HepG2 (cell line): ENCODE data around the gene RNF17. TPM values are rescaled to one million over a fixed set of nuclear protein-coding genes. Genes with fewer than 3 reads are reported as not detected.

Source experiments
- ATAC-seq: fragments of 200-7000 bp; cut with Tn5 transposase; 3 replicates; pipeline ENCODE4 v1.9.1; 2020; ENCODE audit warnings: mild to moderate bottlenecking, moderate library complexity
- BruUV-seq: library from RNA; stranded (reverse); fragments of 400-500 nt; replicated peaks from 2 replicates; lab custom pipeline; 2021; lab: Mats Ljungman, UMichigan
- CTCF ChIA-PET: fragments of 300-600 bp; formaldehyde crosslinking; extraction: SDS; loops from one replicate; lab custom pipeline; 2021; ENCODE audit warnings: low total read pairs, inconsistent platforms, low intra/inter-chr PET ratio; lab: Yijun Ruan, JAX
- POLR2A ChIA-PET: fragments of 350-600 bp; sonication (Branson Sonifier 250); formaldehyde crosslinking; loops from one replicate; lab custom pipeline; 2020; ENCODE audit warnings: antibody characterized with exemption, inconsistent platforms; lab: Yijun Ruan, JAX
- DNase-seq: peaks from one replicate; pipeline ENCODE4 v3.0.0-alpha.2; 2015; ENCODE audit warnings: low spot score
- FAIRE-seq: peaks from 3 replicates; lab custom pipeline; 2011; peaks lifted over from hg19 to GRCh38; lab: Jason Lieb, UNC
- H2AFZ ChIP-seq: one replicate; pipeline ENCODE4 v1.6.1; 2011; ENCODE audit warnings: low read length, inconsistent platforms
- H3K27ac ChIP-seq: fragments of 300-600 bp; 3 replicates; pipeline ENCODE4 v1.8.0; 2011; ENCODE audit warnings: mixed run types, mild to moderate bottlenecking, mixed read lengths, low read length, inconsistent platforms; ENCODE audit not compliant: insufficient read depth; ENCODE audit errors: extremely low read length
- H3K27me3 ChIP-seq, 2 experiments: fragments of 200-600 bp in 1 of 2; 2 replicates in 1 of 2; 3 replicates in 1 of 2; pipeline versions ENCODE4 v1.6.0 to v1.8.0; 2011; ENCODE audit warnings: low read length in 2 of 2, mild to moderate bottlenecking in 2 of 2, moderate library complexity in 2 of 2, inconsistent platforms in 1 of 2; ENCODE audit not compliant: insufficient read depth in 2 of 2, control insufficient read depth in 1 of 2
- H3K36me3 ChIP-seq, 2 experiments: fragments of 200-600 bp in 1 of 2; replicated peaks in 1 of 2; 2 replicates in 1 of 2; 3 replicates in 1 of 2; pipeline versions ENCODE4 v1.5.1 to v1.8.0; 2011; ENCODE audit warnings: low read length in 2 of 2, inconsistent platforms in 1 of 2; ENCODE audit not compliant: insufficient read depth in 2 of 2, control insufficient read depth in 1 of 2
- H3K4me1 ChIP-seq: 2 replicates; pipeline ENCODE4 v1.5.1; 2012; ENCODE audit warnings: low read length, inconsistent platforms; ENCODE audit not compliant: insufficient read depth
- H3K4me2 ChIP-seq: 2 replicates; pipeline ENCODE4 v1.6.0; 2011; ENCODE audit warnings: low read depth, low read length, inconsistent platforms
- H3K4me3 ChIP-seq, 3 experiments: fragments of 200-600 bp in 1 of 3; sonication (generic), shearing (Covaris generic) in 1 of 3; replicated peaks in 1 of 3; 2 replicates each; pipeline ENCODE4 v1.5.1; 2011 to 2016; ENCODE audit warnings: low read length in 3 of 3, inconsistent platforms in 2 of 3, low read depth in 2 of 3, mild to moderate bottlenecking in 2 of 3, control low read depth in 1 of 3, mixed read lengths in 1 of 3; ENCODE audit not compliant: insufficient read depth in 1 of 3
- H3K79me2 ChIP-seq: one replicate; pipeline ENCODE4 v1.6.1; 2011; ENCODE audit warnings: low read length, inconsistent platforms; ENCODE audit not compliant: insufficient read depth
- H3K9ac ChIP-seq: 2 replicates; pipeline ENCODE4 v1.6.0; 2011; ENCODE audit warnings: mild to moderate bottlenecking, low read depth, low read length, inconsistent platforms; ENCODE audit not compliant: insufficient read depth
- H3K9me3 ChIP-seq: 2 replicates; pipeline ENCODE4 v1.5.1; 2012; ENCODE audit warnings: mild to moderate bottlenecking, low read length
- H4K20me1 ChIP-seq: 2 replicates; pipeline ENCODE4 v1.6.0; 2011; ENCODE audit warnings: inconsistent platforms, mild to moderate bottlenecking, low read length, moderate library complexity; ENCODE audit not compliant: insufficient read depth
- AGO1 ChIP-seq: fragments of 200-400 bp; formaldehyde crosslinking; IDR thresholded peaks from 2 replicates; pipeline ENCODE4 v1.6.1; 2017; ENCODE audit warnings: mild to moderate bottlenecking, low read depth, low read length, moderate library complexity; ENCODE audit not compliant: poor library complexity, severe bottlenecking
- GFI1 ChIP-seq: sonication (generic); formaldehyde crosslinking; IDR thresholded peaks from 2 replicates; pipeline ENCODE4 v1.5.0; 2020; ENCODE audit warnings: missing genetic modification reagents, mild to moderate bottlenecking, borderline replicate concordance
- HNRNPK ChIP-seq: fragments of 200-400 bp; formaldehyde crosslinking; IDR thresholded peaks from 2 replicates; pipeline ENCODE4 v1.6.1; 2018; ENCODE audit warnings: low read length, low read depth, moderate library complexity, mild to moderate bottlenecking; ENCODE audit not compliant: poor library complexity, severe bottlenecking
- JDP2 ChIP-seq: sonication (generic); formaldehyde crosslinking; IDR thresholded peaks from 2 replicates; pipeline ENCODE4 v1.8.1; 2022; ENCODE audit warnings: missing genetic modification reagents, borderline replicate concordance
- KDM1A ChIP-seq: IDR thresholded peaks from 2 replicates; pipeline ENCODE4 v1.6.1; 2016; ENCODE audit warnings: missing compliant biosample characterization
- KDM5B ChIP-seq: sonication (generic); formaldehyde crosslinking; IDR thresholded peaks from 2 replicates; pipeline ENCODE4 v1.4.0; 2020; ENCODE audit warnings: missing genetic modification reagents, mild to moderate bottlenecking, borderline replicate concordance
- NCOR1 ChIP-seq: fragments of 200-600 bp; sonication (generic); IDR thresholded peaks from 2 replicates; pipeline ENCODE4 v1.7.0; 2017; ENCODE audit warnings: antibody characterized with exemption, low read length, borderline replicate concordance
- RBM22 ChIP-seq: fragments of 200-400 bp; formaldehyde crosslinking; optimal IDR thresholded peaks from 2 replicates; pipeline ENCODE3; 2017; ENCODE audit warnings: mild to moderate bottlenecking, low read length, moderate library complexity
- ZBTB21 ChIP-seq: sonication (generic); formaldehyde crosslinking; IDR thresholded peaks from 2 replicates; pipeline ENCODE4 v1.4.0; 2020; ENCODE audit warnings: missing genetic modification reagents
- ZC3H13 ChIP-seq: sonication (generic); formaldehyde crosslinking; IDR thresholded peaks from 2 replicates; pipeline ENCODE4 v1.8.1; 2023; ENCODE audit warnings: mild to moderate bottlenecking, missing genetic modification reagents, moderate library complexity
- ZNF703 ChIP-seq: sonication (generic); formaldehyde crosslinking; IDR thresholded peaks from 2 replicates; pipeline ENCODE4 v1.5.1; 2020; ENCODE audit warnings: missing genetic modification reagents, mild to moderate bottlenecking, moderate library complexity, borderline replicate concordance
- ZNF790 ChIP-seq: sonication (generic); formaldehyde crosslinking; IDR thresholded peaks from 2 replicates; pipeline ENCODE4 v1.8.0; 2022; ENCODE audit warnings: missing genetic modification reagents, mild to moderate bottlenecking, borderline replicate concordance
- WGBS: methylation state at CpG from one replicate; pipeline ENCODE4 v1.1.6; 2017; ENCODE audit warnings: low lambda C conversion rate; 5-methylcytosine and 5-hydroxymethylcytosine counted together
- in situ Hi-C: cut with HindIII; loops from 2 replicates; pipeline ENCODE4 v1.10.0; 2017; ENCODE audit warnings: low pct_unique_long_range_greater_than_20kb; ENCODE audit not compliant: extremely low pct_ligation_motif_present
- intact Hi-C: fragments of 100-400 bp; cut with micrococcal nuclease; formaldehyde crosslinking; loops from one replicate; pipeline ENCODE4 v1.10.0; 2022; ENCODE audit not compliant: unreplicated experiment
- polyA plus RNA-seq, 8 experiments: library from polyadenylated mRNA; depleted of rRNA in 3 of 8; stranded (reverse) in 7 of 8; unstranded in 1 of 8; fragments of >200 nt; fragmentation: Illumina TruSeq in 4 of 8; extraction: Trizol in 4 of 8; gene quantifications; 2 replicates each; pipeline versions ENCODE4 v1.2.1 to v1.2.3, GENCODE V29; 2011 to 2016; ENCODE audit warnings: low read depth in 4 of 8, missing spikeins in 1 of 8, mixed read lengths in 1 of 8; ENCODE audit not compliant: insufficient read depth in 1 of 8
- total RNA-seq, 5 experiments: library from RNA; depleted of rRNA; stranded (reverse); fragments of >200 nt; fragmentation: Illumina TruSeq; extraction: Trizol; gene quantifications; 2 replicates each; pipeline ENCODE4 v1.2.3, GENCODE V29; 2016; ENCODE audit warnings: low read depth in 1 of 5
- TF ChIP-seq, protein P1 (sequence below): sonication (generic); formaldehyde crosslinking; IDR thresholded peaks from 2 replicates; pipeline ENCODE4 v1.8.1; 2023; ENCODE audit warnings: missing genetic modification reagents, mild to moderate bottlenecking, borderline replicate concordance
- TF ChIP-seq, protein P2 (sequence below): IDR thresholded peaks from 2 replicates; pipeline ENCODE4 v1.6.1; 2012; ENCODE audit warnings: inconsistent platforms
- TF ChIP-seq, protein P3 (sequence below): sonication (generic); formaldehyde crosslinking; IDR thresholded peaks from 2 replicates; pipeline ENCODE4 v1.8.1; 2022; ENCODE audit warnings: mild to moderate bottlenecking, missing genetic modification reagents

Gene RNF17
- total and polyA plus RNA-seq, 2 of the 13 experiments (the other 11 are each of a cell fraction or from before 2014, with no cell fraction given) = not detected

DNA sequence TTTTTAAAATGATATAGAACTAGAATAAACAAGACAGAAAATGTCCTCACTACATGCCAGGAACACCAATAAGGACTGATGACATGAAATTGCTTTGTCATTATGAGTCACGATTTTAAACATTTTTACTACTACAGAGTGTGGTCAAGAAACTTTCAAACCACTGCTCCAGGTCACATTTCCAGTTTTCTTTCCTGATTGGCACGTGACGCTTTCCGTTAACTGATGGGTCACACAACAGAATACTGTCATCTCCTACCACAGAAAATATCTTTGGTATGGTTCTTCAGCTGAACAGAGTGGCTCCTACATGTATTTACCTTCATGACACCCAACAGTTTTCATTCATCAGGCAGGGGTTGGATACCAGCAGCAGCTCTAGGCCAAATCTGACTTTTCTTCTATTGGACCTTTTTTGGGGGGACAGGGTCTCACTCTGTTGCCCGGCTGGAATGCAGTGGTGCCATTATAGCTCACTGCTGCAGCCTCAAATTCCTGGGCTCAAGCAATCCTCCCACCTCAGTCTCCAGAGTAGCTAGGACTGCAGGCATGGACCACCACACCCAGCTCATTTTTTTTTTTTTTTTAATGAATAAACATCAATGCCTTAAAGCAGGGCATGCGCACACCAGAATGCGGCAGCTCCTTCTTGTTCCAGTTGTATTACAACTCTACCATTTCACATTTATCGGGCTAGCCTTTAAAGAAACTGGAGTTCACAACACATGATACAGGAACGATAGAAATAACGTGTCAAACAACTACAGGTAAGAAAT lies 147.4 kb downstream of the RNF17 start:
- Histone ChIP-seq H4K20me1 (no peaks in the 10 kb centered on the region), H3K27ac (no peak overlapping the region), H3K36me3 (peaks cover 9 to 28% of the 10 kb centered on the region in 2 experiments), H3K9ac (no peak overlapping the region), H3K4me1 (peaks cover under 1% of the 10 kb centered on the region), H3K79me2 (peaks cover 17% of the 10 kb centered on the region), H3K27me3 (no peaks in the 10 kb centered on the region), H3K4me3 (no peak overlapping the region), H2AFZ (no peak overlapping the region), H3K9me3 (no peaks in the 10 kb centered on the region), H3K4me2 (no peak overlapping the region)
- CTCF ChIA-PET = no interaction called here
- no peak for FAIRE-seq
- ATAC-seq = no peak
- DNase-seq = no peak
- BruUV-seq = no TSS peak
- no peak for TF ChIP-seq ZC3H13 (CRISPR knock-in tag)
- TF ChIP-seq ZNF790 (CRISPR knock-in tag) = no peak
- TF ChIP-seq, protein P1, sequence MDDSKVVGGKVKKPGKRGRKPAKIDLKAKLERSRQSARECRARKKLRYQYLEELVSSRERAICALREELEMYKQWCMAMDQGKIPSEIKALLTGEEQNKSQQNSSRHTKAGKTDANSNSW (CRISPR knock-in tag) = no peak
- TF ChIP-seq KDM1A (CRISPR knock-in tag) = no peak
- TF ChIP-seq, protein P2, sequence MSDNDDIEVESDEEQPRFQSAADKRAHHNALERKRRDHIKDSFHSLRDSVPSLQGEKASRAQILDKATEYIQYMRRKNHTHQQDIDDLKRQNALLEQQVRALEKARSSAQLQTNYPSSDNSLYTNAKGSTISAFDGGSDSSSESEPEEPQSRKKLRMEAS = no peak
- TF ChIP-seq HNRNPK = no peak
- TF ChIP-seq, protein P3, sequence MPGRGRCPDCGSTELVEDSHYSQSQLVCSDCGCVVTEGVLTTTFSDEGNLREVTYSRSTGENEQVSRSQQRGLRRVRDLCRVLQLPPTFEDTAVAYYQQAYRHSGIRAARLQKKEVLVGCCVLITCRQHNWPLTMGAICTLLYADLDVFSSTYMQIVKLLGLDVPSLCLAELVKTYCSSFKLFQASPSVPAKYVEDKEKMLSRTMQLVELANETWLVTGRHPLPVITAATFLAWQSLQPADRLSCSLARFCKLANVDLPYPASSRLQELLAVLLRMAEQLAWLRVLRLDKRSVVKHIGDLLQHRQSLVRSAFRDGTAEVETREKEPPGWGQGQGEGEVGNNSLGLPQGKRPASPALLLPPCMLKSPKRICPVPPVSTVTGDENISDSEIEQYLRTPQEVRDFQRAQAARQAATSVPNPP = no peak
- no peak for TF ChIP-seq RBM22
- TF ChIP-seq GFI1 (CRISPR knock-in tag) = no peak
- no peak for TF ChIP-seq ZNF703 (CRISPR knock-in tag)
- TF ChIP-seq JDP2 (CRISPR knock-in tag) = no peak
- TF ChIP-seq AGO1 = no peak
- TF ChIP-seq ZBTB21 (CRISPR knock-in tag) = no peak
- no peak for TF ChIP-seq NCOR1
- no peak for TF ChIP-seq KDM5B (CRISPR knock-in tag)
- 97% methylated on average over 10 of the region's 10 CpGs for WGBS
- POLR2A ChIA-PET = no interaction called here
- in situ Hi-C loops = no loop called here
- intact Hi-C loops = no loop called here
